Keratinocyte (primary cell): ENCODE results near the gene HMGCS2. TPM values are rescaled to one million over a fixed set of nuclear protein-coding genes. Genes with fewer than 3 reads are reported as not detected.

Experiments used
- DNase-seq: peaks from one replicate; pipeline ENCODE4 v3.0.0-alpha.2; 2011; ENCODE audit warnings: low read depth, missing footprints, low spot score
- FAIRE-seq: peaks from 2 replicates; lab custom pipeline; 2011; peaks lifted over from hg19 to GRCh38; lab: Jason Lieb, UNC
- H2AFZ ChIP-seq: 2 replicates; pipeline ENCODE4 v1.6.0; 2012; ENCODE audit warnings: low read length, control low read depth, inconsistent platforms; ENCODE audit not compliant: control insufficient read depth
- H3K27ac ChIP-seq: 2 replicates; pipeline ENCODE4 v1.5.1; 2011; ENCODE audit warnings: low read length; ENCODE audit not compliant: control insufficient read depth, insufficient read depth
- H3K27me3 ChIP-seq: 3 replicates; pipeline ENCODE4 v1.6.0; 2011; ENCODE audit warnings: low read length; ENCODE audit not compliant: control insufficient read depth, insufficient read depth; ENCODE audit errors: extremely low read depth
- H3K36me3 ChIP-seq, 2 experiments: 2 replicates in 1 of 2; 3 replicates in 1 of 2; pipeline ENCODE4 v1.5.1; 2011; ENCODE audit warnings: low read length in 2 of 2, mild to moderate bottlenecking in 1 of 2; ENCODE audit not compliant: control insufficient read depth in 2 of 2, insufficient read depth in 2 of 2; ENCODE audit errors: extremely low read depth in 1 of 2
- H3K4me1 ChIP-seq: 3 replicates; pipeline ENCODE4 v1.5.1; 2011; ENCODE audit warnings: low read length; ENCODE audit not compliant: control insufficient read depth, insufficient read depth; ENCODE audit errors: extremely low read depth
- H3K4me2 ChIP-seq: 3 replicates; pipeline ENCODE4 v1.6.0; 2011; ENCODE audit warnings: low read depth, low read length; ENCODE audit not compliant: control insufficient read depth, insufficient read depth; ENCODE audit errors: extremely low read depth
- H3K4me3 ChIP-seq, 3 experiments: fragments of 200-600 bp in 1 of 3; sonication (generic) in 1 of 3; 2 replicates in 2 of 3; 3 replicates in 1 of 3; pipeline ENCODE4 v1.5.1; 2011 to 2016; ENCODE audit warnings: low read length in 3 of 3, mild to moderate bottlenecking in 3 of 3, control low read depth in 2 of 3, inconsistent platforms in 1 of 3, low read depth in 1 of 3, mixed read lengths in 1 of 3, mixed run types in 1 of 3, moderate library complexity in 1 of 3; ENCODE audit not compliant: control insufficient read depth in 2 of 3, insufficient read depth in 2 of 3; ENCODE audit errors: extremely low read depth in 1 of 3
- H3K79me2 ChIP-seq: 2 replicates; pipeline ENCODE4 v1.6.0; 2012; ENCODE audit warnings: low read length; ENCODE audit not compliant: control insufficient read depth, insufficient read depth
- H3K9ac ChIP-seq: 3 replicates; pipeline ENCODE4 v1.6.0; 2011; ENCODE audit warnings: low read length; ENCODE audit not compliant: control insufficient read depth, insufficient read depth; ENCODE audit errors: extremely low read depth
- H3K9me1 ChIP-seq: 3 replicates; pipeline ENCODE4 v1.6.0; 2011; ENCODE audit warnings: low read length; ENCODE audit not compliant: control insufficient read depth, insufficient read depth; ENCODE audit errors: extremely low read depth
- H3K9me3 ChIP-seq: 2 replicates; pipeline ENCODE4 v1.5.1; 2012; ENCODE audit warnings: low read depth, low read length; ENCODE audit not compliant: control insufficient read depth
- H4K20me1 ChIP-seq: 3 replicates; pipeline ENCODE4 v1.6.0; 2011; ENCODE audit warnings: low read length; ENCODE audit not compliant: control insufficient read depth, insufficient read depth; ENCODE audit errors: extremely low read depth
- EZH2 ChIP-seq: IDR thresholded peaks from one replicate; pipeline ENCODE4 v1.6.1; 2012; ENCODE audit warnings: inconsistent platforms, mild to moderate bottlenecking, low read length, moderate library complexity
- dilution Hi-C: fragments of 300-500 bp; cut with MboI; formaldehyde crosslinking; loops from one replicate; pipeline ENCODE4 v1.7.0; 2020; ENCODE audit warnings: low sequenced_read_pairs; ENCODE audit not compliant: extremely low pct_ligation_motif_present
- polyA plus RNA-seq, 5 experiments: library from polyadenylated mRNA; depleted of rRNA in 3 of 5; stranded (reverse) in 3 of 5; stranded (forward) in 1 of 5; unstranded in 1 of 5; fragments of >200 nt; gene quantifications; 1 replicate in 1 of 5; 2 replicates in 3 of 5; 3 replicates in 1 of 5; pipeline versions ENCODE4 v1.2.1 to v1.2.3, GENCODE V29; 2011 to 2012; ENCODE audit warnings: missing spikeins in 2 of 5, low read depth in 1 of 5, low replicate concordance in 1 of 5
- TF ChIP-seq, protein P1 (sequence below), 3 experiments: IDR thresholded peaks in 1 of 3; conservative IDR thresholded peaks in 1 of 3; optimal IDR thresholded peaks in 1 of 3; 2 replicates in 2 of 3; 3 replicates in 1 of 3; pipeline versions ENCODE3 to v1.5.1; 2011; ENCODE audit warnings: low read length in 3 of 3, mild to moderate bottlenecking in 3 of 3, moderate library complexity in 2 of 3, control low read depth in 1 of 3, inconsistent platforms in 1 of 3; ENCODE audit not compliant: insufficient read depth in 2 of 3; ENCODE audit errors: extremely low read depth in 1 of 3

The HMGCS2 gene
- polyA plus RNA-seq, 1 donor (not counting 4 experiments of a cell fraction or from before 2014, with no cell fraction given): not detected

DNA sequence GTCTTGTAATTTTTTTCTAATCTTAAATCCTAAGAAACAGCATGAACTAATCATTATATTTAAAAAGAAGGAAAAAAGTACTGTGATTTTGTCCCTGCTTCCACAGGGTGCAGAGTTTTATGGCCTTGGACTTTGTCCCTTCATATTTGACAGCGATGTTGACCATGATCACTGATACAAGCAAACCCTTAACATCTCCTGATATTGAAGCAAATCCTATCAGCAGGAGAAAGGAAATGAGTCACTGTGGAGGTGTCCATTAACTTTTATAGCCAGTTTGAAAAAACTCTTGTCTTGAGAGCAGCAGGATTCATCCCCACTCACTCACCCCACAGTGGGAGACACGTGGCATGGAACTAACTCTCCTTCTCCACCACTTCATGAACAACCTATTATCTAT is 47.7 kb upstream of the HMGCS2 start:
- dilution Hi-C loops: no loop called here
- H2AFZ ChIP-seq: peak overlapping the region; percentile 11
- peak overlapping the region; percentile 51 for H3K4me2 ChIP-seq

DNA sequence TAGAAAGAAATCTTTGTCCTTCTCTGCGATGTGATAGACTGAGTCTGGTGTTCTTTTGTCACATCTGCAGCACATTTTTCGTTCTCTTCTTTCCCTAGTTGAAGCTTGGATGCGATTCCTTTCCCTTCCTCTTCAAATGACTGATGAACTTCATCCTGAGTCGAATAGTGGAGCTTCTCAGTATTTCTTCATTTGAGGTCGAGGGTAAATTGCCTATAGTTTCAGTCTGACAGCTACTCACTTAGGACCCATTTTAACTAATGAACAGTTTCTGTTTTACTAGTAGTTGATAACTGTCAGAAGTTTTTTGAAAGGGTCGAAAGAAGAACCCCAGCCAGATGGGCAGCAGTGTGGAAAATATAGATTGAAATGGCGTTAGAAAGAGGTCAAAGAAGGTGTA is 47.2 kb upstream of the HMGCS2 start:
- Histone ChIP-seq H3K9me3 (no peaks in the 10 kb centered on the region), H4K20me1 (no peaks in the 10 kb centered on the region), H3K27me3 (no peaks in the 10 kb centered on the region), H3K9ac (no peak overlapping the region), H3K4me3 (no peak overlapping the region), H3K36me3 (no peaks in the 10 kb centered on the region), H3K9me1 (no peaks in the 10 kb centered on the region), H3K4me2 (peak overlapping the region; percentile 51), H3K4me1 (peaks cover 24% of the 10 kb centered on the region), H2AFZ (peak overlapping the region; percentile 23), H3K27ac (no peak overlapping the region), H3K79me2 (no peaks in the 10 kb centered on the region)
- TF ChIP-seq, protein P1, sequence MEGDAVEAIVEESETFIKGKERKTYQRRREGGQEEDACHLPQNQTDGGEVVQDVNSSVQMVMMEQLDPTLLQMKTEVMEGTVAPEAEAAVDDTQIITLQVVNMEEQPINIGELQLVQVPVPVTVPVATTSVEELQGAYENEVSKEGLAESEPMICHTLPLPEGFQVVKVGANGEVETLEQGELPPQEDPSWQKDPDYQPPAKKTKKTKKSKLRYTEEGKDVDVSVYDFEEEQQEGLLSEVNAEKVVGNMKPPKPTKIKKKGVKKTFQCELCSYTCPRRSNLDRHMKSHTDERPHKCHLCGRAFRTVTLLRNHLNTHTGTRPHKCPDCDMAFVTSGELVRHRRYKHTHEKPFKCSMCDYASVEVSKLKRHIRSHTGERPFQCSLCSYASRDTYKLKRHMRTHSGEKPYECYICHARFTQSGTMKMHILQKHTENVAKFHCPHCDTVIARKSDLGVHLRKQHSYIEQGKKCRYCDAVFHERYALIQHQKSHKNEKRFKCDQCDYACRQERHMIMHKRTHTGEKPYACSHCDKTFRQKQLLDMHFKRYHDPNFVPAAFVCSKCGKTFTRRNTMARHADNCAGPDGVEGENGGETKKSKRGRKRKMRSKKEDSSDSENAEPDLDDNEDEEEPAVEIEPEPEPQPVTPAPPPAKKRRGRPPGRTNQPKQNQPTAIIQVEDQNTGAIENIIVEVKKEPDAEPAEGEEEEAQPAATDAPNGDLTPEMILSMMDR (optimal IDR thresholded peaks at IDR 0.05 in 1 of 3, IDR thresholded peaks at IDR 0.05 in 1 of 3, conservative IDR thresholded peaks at IDR 0.05 in 1 of 3; ENCODE audit: extremely low read depth in 1 of 3, insufficient read depth in 2 of 3, low read length in 3 of 3): no peak
- no peak for TF ChIP-seq EZH2
- FAIRE-seq: peak; percentile 65
- dilution Hi-C loops: no loop called here
- DNase-seq: no peak

More for the DNA sequence above, 47.7 kb upstream of the HMGCS2 start:
- Histone ChIP-seq H4K20me1 (no peaks in the 10 kb centered on the region), H3K9me1 (no peaks in the 10 kb centered on the region), H3K79me2 (no peaks in the 10 kb centered on the region), H3K9me3 (no peaks in the 10 kb centered on the region), H3K4me1 (peaks cover 24% of the 10 kb centered on the region), H3K9ac (no peak overlapping the region), H3K4me3 (no peak overlapping the region), H3K36me3 (no peaks in the 10 kb centered on the region), H3K27me3 (no peaks in the 10 kb centered on the region), H3K27ac (no peak overlapping the region)
- no peak for DNase-seq
- TF ChIP-seq, protein P1 (optimal IDR thresholded peaks at IDR 0.05 in 1 of 3, IDR thresholded peaks at IDR 0.05 in 1 of 3, conservative IDR thresholded peaks at IDR 0.05 in 1 of 3; ENCODE audit: extremely low read depth in 1 of 3, insufficient read depth in 2 of 3, low read length in 3 of 3): no peak
- TF ChIP-seq EZH2: no peak
- FAIRE-seq: peak; percentile 71
